NCI-H146 treated with DMSO at 0.1 percent for 48 hours (cell line): ENCODE measurements around the gene TTLL11.
A peak's percentile ranks its signal among the peaks of the same experiment; 100 is the strongest.

ENCODE experiments used
- DNase-seq: peaks from one replicate; lab custom pipeline; 2025; ENCODE audit not compliant: unreplicated experiment; lab: John Stamatoyannopoulos, UW

Gene TTLL11

GRCh38 chr9:121946465-121946864 lies 146.6 kb downstream of the TTLL11 start:
- no peak for DNase-seq

- no peak for DNase-seq
Observed at GRCh38 chr9:121945849-121946248, 147.3 kb downstream of the TTLL11 start.

DNA sequence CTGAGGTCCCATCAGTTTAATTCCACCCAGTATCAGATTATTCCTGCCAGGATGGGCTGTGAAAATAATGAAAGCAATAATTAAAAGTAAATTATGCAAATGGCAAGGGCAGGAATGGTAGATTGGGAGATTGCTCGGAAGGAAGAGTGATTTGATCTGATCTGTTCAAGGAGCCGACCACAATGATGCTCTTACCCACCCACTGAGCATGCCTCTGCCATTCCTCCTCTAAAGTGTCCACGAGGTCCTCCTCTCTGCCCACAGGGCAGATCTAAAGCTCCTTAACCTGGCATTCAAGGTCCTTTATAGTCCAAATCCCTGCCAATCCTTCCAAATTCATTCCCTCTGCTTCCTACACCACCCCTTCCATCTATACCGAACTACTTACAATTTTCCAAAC lies 147.8 kb downstream of the TTLL11 start:
- no peak for DNase-seq

DNA sequence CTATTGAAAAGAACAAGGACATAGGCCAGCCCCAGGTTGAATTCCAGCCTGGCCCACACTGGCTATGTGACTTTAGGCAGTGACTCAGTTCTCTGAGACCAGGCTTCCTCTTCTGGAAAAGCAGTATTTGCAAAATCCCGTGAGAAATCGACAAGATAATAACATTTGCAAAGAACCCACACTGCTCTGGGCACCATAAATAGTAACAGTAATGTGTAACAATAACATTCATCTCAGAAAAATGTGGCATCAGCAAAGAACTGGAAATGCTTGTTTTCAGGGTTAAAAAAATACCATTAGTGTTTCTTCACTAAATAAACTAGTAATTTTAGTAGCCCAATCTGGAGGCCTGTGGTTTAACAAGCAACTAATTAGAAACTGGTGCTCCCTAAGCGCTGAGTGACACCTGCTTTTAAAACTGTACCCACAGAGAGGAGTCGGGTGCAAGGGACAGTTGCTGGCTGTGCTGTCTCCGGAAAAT lies 148.4 kb downstream of the TTLL11 start:
- DNase-seq: no peak

GRCh38 chr9:121943463-121943862 lies 149.6 kb downstream of the TTLL11 start:
- no peak for DNase-seq

GRCh38 chr9:121942866-121943382 lies 150.2 kb downstream of the TTLL11 start:
- DNase-seq: no peak

- DNase-seq: no peak
Observed at GRCh38 chr9:121942313-121942712, 150.8 kb downstream of the TTLL11 start.

GRCh38 chr9:121939643-121940042 lies 153.5 kb downstream of the TTLL11 start:
- DNase-seq: no peak

DNA sequence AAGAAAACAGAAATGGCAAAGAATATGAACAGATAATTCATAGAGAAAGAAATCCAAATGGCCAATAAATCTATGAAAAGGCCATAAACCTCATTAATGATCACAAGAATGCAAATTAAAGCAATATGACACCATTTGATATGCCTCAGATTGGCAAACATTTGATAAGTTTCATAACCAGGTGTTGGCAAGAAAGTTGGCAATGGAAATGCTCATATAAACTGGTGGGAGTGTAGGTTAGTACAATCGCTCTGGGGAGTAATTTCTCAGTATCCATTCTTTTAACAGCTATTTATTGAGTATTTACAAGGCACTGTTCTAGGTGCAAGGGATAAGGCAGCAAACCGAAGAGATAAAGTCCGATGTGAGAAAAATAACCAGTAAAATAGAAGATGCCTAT lies 154.5 kb downstream of the TTLL11 start:
- DNase-seq: no peak

- no peak for DNase-seq
Observed at GRCh38 chr9:121937240-121937639, 155.9 kb downstream of the TTLL11 start.

GRCh38 chr9:121935739-121936138 lies 157.4 kb downstream of the TTLL11 start:
- DNase-seq: no peak

GRCh38 chr9:121930956-121931355 lies 162.2 kb downstream of the TTLL11 start:
- DNase-seq: peak; percentile 17

- DNase-seq: no peak
Observed at GRCh38 chr9:121929893-121930875, 162.9 kb downstream of the TTLL11 start.

GRCh38 chr9:121927636-121928035 lies 165.5 kb downstream of the TTLL11 start:
- DNase-seq: no peak

GRCh38 chr9:121927081-121927480 lies 166.0 kb downstream of the TTLL11 start:
- no peak for DNase-seq

GRCh38 chr9:121926351-121926801 lies 166.7 kb downstream of the TTLL11 start:
- no peak for DNase-seq

- no peak for DNase-seq
Observed at GRCh38 chr9:121925935-121926334, 167.2 kb downstream of the TTLL11 start.

DNA sequence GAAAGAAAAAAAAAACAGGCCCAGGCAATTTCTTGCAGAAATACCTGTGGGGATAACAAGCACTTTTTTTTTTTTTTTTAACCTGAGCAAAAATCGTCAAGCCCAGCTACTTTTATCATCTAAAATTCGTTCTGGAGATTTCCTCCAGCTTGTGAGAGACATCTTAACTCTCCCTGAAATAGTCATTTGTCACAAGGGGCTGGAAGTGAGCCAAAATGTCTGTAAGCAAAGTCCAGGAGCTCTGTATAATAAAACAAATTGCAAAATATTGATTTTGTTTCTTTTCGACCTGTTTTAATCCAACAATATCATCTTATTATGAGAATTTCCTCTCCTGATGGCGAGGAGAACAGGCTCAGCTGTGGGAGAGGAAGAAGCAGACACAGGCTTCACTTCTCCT lies 168.4 kb downstream of the TTLL11 start:
- DNase-seq: no peak

DNA sequence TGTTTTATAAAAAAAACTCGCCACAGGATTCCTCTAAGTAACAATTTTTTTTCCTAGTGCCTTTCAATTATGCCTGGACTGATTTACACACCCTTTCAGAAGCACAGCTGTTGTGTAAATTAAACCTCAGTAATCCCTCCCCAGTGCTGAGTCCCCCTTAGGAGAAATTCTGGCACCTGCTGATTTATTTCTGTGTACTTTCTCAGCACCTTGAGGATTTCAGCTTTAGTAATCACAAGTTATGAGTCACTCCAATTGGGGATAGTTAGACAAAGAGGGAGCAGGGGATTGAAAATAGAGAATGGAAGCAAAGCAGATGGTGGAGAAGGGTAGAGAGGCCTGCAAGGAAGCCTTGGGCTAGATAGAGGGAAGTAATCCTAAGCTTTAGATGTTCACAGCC lies 171.7 kb downstream of the TTLL11 start:
- DNase-seq: peak; percentile 8

GRCh38 chr9:121917375-121918335 lies 175.5 kb downstream of the TTLL11 start:
- no peak for DNase-seq

DNA sequence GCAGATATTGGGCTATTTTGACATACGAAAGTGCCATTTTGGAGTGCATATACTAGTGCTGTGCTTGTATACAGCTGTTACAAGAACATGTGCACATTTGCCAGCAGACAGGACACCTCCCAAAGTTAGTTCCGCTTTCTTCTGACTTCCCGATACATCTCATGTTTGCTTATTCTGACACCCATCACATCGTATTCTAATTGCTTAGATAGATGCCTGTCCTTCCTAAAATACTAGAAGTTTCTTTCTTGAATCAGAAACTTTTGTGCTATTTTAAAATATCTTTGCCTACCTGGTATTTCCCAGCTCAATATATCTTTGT lies 177.8 kb downstream of the TTLL11 start:
- DNase-seq: no peak
